GM19193 (cell line): ENCODE results near the gene APC2.

Experiments used
- POLR2A ChIP-seq: IDR thresholded peaks from 4 replicates; pipeline ENCODE4 v1.6.1; 2011; ENCODE audit not compliant: insufficient read depth, insufficient read length; ENCODE audit errors: extremely low read depth

APC2 gene

DNA sequence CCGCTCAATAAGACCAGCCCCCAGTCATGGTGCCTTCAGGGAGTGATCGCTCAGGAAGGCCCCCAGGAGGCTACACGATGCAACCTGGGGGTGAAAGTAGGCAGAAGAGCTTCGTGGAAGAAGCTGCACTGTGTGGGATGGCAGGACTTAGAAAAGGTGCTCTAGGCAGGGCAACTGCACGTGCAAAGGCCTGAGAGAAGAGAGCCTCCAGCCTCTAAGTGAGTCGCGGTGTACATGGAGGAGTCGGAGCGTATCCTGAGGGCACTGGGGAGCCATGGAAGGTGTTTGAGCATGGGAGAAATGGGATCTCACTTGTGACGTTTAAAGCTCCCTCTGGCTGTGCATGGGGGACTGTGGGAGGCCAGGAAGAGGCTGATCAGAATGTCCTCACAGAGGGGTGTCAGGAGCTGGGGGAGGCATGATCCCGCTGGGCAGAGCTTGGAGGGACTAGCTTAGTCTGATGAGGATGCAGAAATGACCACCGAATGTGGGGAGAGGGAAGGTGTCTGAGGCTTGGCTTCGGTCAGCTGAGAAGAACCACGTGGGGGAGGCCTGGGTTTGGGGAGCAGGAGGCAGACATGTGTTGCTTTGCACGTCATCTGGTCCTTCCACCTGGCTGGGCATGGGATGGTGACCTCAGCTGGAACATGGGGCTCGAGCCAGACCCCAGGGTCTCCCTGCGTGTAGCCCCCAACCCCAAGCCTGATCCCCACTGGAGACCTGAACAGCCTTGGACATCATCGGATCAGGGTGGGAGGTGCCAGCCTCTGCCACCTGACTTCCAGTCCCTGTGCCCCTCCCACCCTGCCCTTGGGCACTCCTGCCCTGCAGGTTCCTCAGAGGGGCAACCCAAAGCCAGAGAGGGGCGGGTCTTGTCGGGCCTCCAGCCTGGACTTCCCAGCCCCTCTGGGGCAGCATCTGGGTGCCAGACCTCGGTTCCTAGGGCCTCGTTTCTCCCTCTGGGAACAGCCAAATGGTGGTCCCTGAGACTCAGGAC, 1.1 kb downstream of the APC2 start:
- no peak for TF ChIP-seq POLR2A

DNA sequence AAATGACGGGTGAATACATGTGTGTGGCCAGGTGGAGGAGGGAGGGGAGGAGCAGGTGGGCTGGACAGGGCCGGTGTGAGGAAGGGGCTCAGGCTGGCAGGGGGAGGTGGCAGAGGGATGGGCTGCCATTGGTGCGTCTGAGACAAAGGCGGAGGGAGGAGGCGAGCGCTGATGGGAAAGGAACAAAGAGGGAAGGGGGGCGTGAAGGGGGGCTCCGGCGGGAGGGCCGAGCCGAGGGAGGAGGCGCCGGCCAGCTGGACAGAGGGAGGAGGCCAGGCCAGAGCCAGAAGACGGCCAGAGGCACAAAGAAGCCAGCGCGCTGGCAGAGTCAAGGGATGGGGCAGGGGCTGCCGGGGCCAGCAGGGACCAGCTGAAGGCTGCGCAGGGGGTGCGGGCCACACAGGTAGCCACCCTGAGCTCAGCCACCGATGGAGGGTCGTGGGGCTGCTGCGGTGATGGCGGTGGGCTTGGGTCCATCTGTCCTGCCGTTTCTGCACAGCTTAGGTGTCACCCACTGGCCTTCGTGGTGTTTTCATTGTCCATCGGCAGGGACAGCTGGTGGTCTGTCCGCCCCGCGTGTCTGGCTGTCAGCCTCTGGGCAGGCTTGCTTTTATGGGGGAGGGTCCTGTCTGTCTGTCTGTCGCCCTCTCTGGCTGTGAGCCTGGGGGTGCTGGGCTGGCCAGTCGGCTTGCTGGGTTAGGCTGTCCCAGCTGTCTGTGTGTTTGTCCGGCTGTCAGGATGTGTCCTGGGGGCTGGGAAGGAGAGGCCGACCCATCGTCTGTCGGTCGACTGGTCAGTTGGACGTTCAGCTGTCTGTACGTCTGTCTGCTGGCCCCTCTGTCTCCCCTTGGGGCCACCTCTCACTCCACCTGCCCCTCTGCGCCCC, 2.2 kb downstream of the APC2 start:
- TF ChIP-seq POLR2A = no peak

DNA sequence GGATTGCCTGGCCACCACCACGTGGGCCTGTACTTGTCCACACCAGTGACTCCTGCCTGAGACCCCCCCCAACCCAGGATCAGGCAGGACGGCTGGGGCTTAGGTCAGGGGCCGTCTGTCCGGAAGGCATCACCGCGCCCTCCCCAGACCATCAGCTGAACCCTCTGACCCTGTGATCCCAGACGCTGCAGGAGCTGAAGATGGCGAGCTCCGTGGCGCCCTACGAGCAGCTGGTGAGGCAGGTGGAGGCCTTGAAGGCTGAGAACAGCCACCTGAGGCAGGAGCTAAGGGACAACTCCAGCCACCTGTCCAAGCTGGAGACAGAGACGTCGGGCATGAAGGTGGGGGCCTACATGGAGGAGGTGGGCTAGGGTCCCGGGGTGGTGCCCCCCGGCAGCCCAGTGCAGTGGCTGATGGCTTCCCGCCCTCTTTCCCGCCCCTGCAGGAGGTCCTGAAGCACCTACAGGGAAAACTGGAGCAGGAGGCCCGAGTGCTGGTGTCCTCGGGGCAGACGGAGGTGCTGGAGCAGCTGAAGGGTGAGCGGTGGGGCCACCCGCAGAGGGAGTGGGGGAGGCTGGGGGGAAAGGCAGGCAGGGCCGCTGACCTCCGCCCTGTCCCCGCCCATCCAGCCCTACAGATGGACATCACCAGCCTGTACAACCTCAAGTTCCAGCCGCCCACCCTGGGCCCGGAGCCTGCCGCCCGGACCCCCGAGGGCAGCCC, 3.0 kb downstream of the APC2 start:
- no peak for TF ChIP-seq POLR2A

GRCh38 chr19:1453525-1454364, 3.8 kb downstream of the APC2 start:
- no peak for TF ChIP-seq POLR2A

DNA sequence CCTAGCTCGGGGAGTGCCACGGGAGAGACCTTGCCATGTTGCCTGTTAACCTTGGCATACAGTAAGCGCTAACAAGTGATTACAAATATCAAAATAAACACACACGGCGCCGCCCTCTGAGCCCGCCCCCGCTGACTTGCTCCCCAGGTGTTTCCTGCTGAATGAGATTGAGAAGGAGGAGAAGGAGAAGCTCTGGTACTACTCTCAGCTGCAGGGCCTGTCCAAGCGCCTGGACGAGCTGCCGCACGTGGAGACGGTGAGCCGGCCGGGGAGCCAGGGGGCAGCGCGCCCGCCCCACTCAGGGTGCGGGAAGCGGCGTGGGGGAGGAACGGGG, 5.0 kb downstream of the APC2 start:
- no peak for TF ChIP-seq POLR2A

DNA sequence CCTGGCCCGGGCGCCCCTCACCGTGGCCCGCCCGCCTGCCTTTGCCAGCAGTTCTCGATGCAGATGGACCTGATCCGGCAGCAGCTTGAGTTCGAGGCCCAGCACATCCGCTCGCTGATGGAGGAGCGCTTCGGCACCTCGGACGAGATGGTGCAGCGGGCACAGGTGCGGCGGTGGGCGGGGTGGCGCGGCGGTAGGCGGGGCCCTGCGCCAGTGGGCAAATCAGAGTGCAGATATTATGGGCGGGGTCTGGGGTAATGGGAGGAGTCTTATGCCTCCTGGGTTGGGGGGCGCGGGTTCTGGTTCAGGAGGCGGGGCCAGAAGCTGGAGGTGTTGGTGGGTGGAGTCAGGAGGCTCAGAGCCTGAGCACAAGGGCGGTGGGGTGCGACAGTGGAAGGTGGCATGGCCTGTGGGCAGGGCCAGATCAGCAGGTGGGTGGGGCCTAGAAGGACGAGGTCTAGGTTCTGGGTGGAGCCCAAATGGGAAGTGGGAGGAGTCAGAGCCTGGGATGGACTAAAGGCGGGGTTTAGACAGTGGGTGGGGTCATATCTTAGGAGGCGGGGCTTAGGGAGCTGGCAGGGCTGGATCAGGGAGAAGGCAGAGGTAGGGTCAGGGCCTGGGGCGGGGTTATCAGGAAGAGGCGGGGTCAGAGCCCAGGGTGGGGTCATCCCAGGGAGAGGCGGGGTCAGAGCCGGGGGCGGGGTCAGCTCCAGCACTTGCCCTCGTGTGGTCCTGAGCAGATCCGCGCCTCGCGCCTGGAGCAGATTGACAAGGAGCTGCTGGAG, 5.6 kb downstream of the APC2 start:
- TF ChIP-seq POLR2A = no peak

- TF ChIP-seq POLR2A = no peak
Measured at GRCh38 chr19:1456121-1456900, 6.4 kb downstream of the APC2 start.

DNA sequence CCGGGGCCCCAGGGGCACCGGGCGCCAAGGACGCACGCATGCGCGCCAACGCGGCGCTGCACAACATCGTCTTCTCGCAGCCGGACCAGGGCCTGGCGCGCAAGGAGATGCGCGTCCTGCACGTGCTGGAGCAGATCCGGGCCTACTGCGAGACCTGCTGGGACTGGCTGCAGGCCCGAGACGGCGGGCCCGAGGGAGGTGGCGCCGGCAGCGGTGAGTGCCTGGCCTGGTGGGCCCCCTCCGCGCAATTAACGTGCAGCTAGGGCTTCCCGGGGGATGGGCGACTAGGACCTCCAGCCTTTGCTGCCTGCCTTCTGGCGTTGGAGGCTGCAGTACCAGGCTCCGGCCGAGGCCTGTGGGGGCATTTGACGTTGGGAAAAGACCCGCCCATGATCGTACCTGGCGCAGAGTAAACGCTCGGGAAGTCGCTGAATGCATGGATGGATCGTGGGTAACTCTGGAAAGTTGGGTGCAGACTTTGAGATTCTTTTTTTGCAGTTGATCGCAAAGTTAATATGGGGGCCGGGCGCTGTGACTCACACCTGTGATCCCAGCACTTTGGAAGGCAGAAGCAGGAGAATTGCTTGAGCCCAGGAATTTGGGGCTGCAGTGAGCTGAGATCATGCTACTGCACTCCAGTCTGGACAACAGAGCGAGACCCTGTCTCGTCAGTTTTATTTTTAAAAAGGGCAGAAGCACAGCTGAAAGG, 7.3 kb downstream of the APC2 start:
- TF ChIP-seq POLR2A = no peak

- TF ChIP-seq POLR2A = no peak
Measured at GRCh38 chr19:1457892-1458291, 8.0 kb downstream of the APC2 start.

GRCh38 chr19:1459479-1459878, 9.6 kb downstream of the APC2 start:
- TF ChIP-seq POLR2A = no peak

GRCh38 chr19:1460033-1460995, 10.4 kb downstream of the APC2 start:
- no peak for TF ChIP-seq POLR2A
